ENCODE data around the gene CWC22.

- TF ChIP-seq POLR2A (IDR thresholded peaks at IDR 0.05; ENCODE audit: low read length) (no peak), GATA1 (IDR thresholded peaks at IDR 0.05; ENCODE audit: low read depth, low read length) (no peak)
Observed at GRCh38 chr2:179909845-179910734, 97.0 kb downstream of the CWC22 start.
